ENCODE data around the gene SLC24A3. TPM values are rescaled to one million over a fixed set of nuclear protein-coding genes. Genes with fewer than 3 reads are reported as not detected.

SLC24A3 gene
- polyA plus RNA-seq, 1 donor (not counting 4 experiments of a cell fraction or from before 2014, with no cell fraction given), result 0.17 TPM

DNA sequence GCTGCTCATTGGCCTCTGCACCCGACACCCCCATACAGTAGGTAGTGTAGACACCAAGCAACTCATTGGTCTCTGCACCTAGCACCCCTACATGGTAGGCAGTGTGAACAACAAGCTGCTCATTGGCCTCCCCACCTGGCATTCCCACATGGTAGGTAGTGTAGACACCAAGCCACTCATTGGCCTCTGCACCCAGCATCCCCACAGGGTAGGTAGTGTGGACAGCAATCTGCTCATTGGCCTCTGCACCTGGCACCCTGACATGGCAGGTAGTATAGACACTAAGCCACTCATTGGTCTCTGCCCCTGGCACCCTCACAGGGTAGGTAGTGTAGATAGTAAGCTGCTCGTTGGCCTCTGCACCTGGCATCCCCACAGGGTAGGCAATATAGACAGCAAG, 226.0 kb downstream of the SLC24A3 start:
- dilution Hi-C loops (cut with MboI; ENCODE audit: extremely low pct_ligation_motif_present, low sequenced_read_pairs), result no loop called here
- Histone ChIP-seq H2AFZ (ENCODE audit: control insufficient read depth, low read length) (no peak overlapping the region), H3K27me3 (ENCODE audit: control insufficient read depth, extremely low read depth, insufficient read depth, low read length) (no peaks in the 10 kb centered on the region)

DNA sequence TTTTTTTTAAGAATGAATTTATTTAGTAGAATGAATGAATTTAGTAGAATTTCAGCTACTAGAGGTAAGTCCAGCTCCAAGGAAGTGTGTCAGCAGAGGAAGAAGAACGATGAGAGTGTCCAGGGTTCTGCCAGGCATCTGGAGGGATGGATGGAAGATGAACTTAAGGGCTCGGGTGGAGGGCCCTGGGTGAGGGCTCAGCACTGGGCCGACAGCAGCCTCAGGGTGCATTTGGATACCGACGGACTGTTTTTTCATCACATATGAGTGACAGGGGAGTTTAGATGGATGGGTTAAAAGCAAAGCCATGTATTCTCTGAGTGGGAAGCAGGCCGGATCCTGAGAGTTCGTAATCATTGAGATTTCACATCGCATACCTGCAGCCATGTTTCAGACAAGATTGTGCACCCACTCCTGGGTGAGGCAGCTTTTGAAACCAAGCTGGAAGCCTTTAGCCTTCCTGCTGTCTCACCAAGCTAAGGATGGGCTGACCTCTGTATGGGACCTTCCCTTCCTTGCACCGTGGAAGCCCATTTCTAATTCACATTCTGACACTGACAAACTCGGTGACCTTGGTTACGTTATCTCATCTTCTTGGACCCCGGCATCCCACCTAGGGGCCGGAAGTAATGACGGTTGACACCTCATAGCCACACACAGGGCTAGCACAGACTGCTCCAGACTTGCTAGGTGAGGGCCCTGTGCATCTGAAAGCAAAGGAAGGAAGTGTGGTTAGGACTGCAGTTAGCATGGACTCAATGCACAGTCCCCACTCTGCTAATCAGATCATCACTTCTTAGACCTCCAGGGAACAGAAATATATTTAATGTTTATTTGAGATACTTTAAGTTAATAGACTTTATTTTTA, 228.5 kb downstream of the SLC24A3 start:
- no peak overlapping the region for H3K4me2 ChIP-seq (ENCODE audit: control insufficient read depth, extremely low read depth, insufficient read depth, low read depth, low read length)
- no peaks in the 10 kb centered on the region for H3K9me3 ChIP-seq (ENCODE audit: control insufficient read depth, low read depth, low read length)
- H3K9ac ChIP-seq (ENCODE audit: control insufficient read depth, extremely low read depth, insufficient read depth, low read length), result no peak overlapping the region
- no peaks in the 10 kb centered on the region for H3K36me3 ChIP-seq (ENCODE audit: control insufficient read depth in 2 of 2, extremely low read depth in 1 of 2, insufficient read depth in 2 of 2, low read length in 2 of 2)
- FAIRE-seq, result no peak
- H4K20me1 ChIP-seq (ENCODE audit: control insufficient read depth, extremely low read depth, insufficient read depth, low read length), result no peaks in the 10 kb centered on the region
- no peaks in the 10 kb centered on the region for H3K4me1 ChIP-seq (ENCODE audit: control insufficient read depth, extremely low read depth, insufficient read depth, low read length)
- H3K9me1 ChIP-seq (ENCODE audit: control insufficient read depth, extremely low read depth, insufficient read depth, low read length), result no peaks in the 10 kb centered on the region
- DNase-seq (ENCODE audit: low read depth, low spot score), result no peak
- no peaks in the 10 kb centered on the region for H3K79me2 ChIP-seq (ENCODE audit: control insufficient read depth, insufficient read depth, low read length)
- H3K27ac ChIP-seq (ENCODE audit: control insufficient read depth, insufficient read depth, low read length), result no peak overlapping the region
- TF ChIP-seq, protein P1, sequence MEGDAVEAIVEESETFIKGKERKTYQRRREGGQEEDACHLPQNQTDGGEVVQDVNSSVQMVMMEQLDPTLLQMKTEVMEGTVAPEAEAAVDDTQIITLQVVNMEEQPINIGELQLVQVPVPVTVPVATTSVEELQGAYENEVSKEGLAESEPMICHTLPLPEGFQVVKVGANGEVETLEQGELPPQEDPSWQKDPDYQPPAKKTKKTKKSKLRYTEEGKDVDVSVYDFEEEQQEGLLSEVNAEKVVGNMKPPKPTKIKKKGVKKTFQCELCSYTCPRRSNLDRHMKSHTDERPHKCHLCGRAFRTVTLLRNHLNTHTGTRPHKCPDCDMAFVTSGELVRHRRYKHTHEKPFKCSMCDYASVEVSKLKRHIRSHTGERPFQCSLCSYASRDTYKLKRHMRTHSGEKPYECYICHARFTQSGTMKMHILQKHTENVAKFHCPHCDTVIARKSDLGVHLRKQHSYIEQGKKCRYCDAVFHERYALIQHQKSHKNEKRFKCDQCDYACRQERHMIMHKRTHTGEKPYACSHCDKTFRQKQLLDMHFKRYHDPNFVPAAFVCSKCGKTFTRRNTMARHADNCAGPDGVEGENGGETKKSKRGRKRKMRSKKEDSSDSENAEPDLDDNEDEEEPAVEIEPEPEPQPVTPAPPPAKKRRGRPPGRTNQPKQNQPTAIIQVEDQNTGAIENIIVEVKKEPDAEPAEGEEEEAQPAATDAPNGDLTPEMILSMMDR (optimal IDR thresholded peaks at IDR 0.05 in 1 of 3, IDR thresholded peaks at IDR 0.05 in 1 of 3, conservative IDR thresholded peaks at IDR 0.05 in 1 of 3; ENCODE audit: extremely low read depth in 1 of 3, insufficient read depth in 2 of 3, low read length in 3 of 3), result no peak
- no peak for TF ChIP-seq EZH2 (IDR thresholded peaks at IDR 0.05; ENCODE audit: low read length)
- no peak overlapping the region for H2AFZ ChIP-seq (ENCODE audit: control insufficient read depth, low read length)
- dilution Hi-C loops (cut with MboI; ENCODE audit: extremely low pct_ligation_motif_present, low sequenced_read_pairs), result no loop called here
- no peak overlapping the region for H3K4me3 ChIP-seq (ENCODE audit: control insufficient read depth in 2 of 3, extremely low read depth in 1 of 3, insufficient read depth in 2 of 3, low read depth in 1 of 3, low read length in 3 of 3)
- no peaks in the 10 kb centered on the region for H3K27me3 ChIP-seq (ENCODE audit: control insufficient read depth, extremely low read depth, insufficient read depth, low read length)

More for the DNA sequence above, 226.0 kb downstream of the SLC24A3 start:
- Histone ChIP-seq H3K36me3 (ENCODE audit: control insufficient read depth in 2 of 2, extremely low read depth in 1 of 2, insufficient read depth in 2 of 2, low read length in 2 of 2) (no peaks in the 10 kb centered on the region), H3K9me1 (ENCODE audit: control insufficient read depth, extremely low read depth, insufficient read depth, low read length) (no peaks in the 10 kb centered on the region), H3K9me3 (ENCODE audit: control insufficient read depth, low read depth, low read length) (no peaks in the 10 kb centered on the region), H3K4me3 (ENCODE audit: control insufficient read depth in 2 of 3, extremely low read depth in 1 of 3, insufficient read depth in 2 of 3, low read depth in 1 of 3, low read length in 3 of 3) (no peak overlapping the region), H3K79me2 (ENCODE audit: control insufficient read depth, insufficient read depth, low read length) (no peaks in the 10 kb centered on the region), H3K27ac (ENCODE audit: control insufficient read depth, insufficient read depth, low read length) (no peak overlapping the region), H3K4me2 (ENCODE audit: control insufficient read depth, extremely low read depth, insufficient read depth, low read depth, low read length) (no peak overlapping the region), H3K9ac (ENCODE audit: control insufficient read depth, extremely low read depth, insufficient read depth, low read length) (no peak overlapping the region), H4K20me1 (ENCODE audit: control insufficient read depth, extremely low read depth, insufficient read depth, low read length) (no peaks in the 10 kb centered on the region), H3K4me1 (ENCODE audit: control insufficient read depth, extremely low read depth, insufficient read depth, low read length) (no peaks in the 10 kb centered on the region)
- DNase-seq (ENCODE audit: low read depth, low spot score) (no peak), FAIRE-seq (no peak)
- no peak for TF ChIP-seq EZH2 (IDR thresholded peaks at IDR 0.05; ENCODE audit: low read length)
- TF ChIP-seq, protein P1 (optimal IDR thresholded peaks at IDR 0.05 in 1 of 3, IDR thresholded peaks at IDR 0.05 in 1 of 3, conservative IDR thresholded peaks at IDR 0.05 in 1 of 3; ENCODE audit: extremely low read depth in 1 of 3, insufficient read depth in 2 of 3, low read length in 3 of 3), result no peak
